ENCODE data around the gene ITGAE. TPM values are rescaled to one million over a fixed set of nuclear protein-coding genes. Genes with fewer than 3 reads are reported as not detected.

The ITGAE gene
- total and polyA plus RNA-seq, 12 donors, result 4.9 to 85.4 (median 33.7) TPM

- intact Hi-C loops (cut with DNase I), result no loop called here
- WGBS, 4 donors, result 41 to 64% (median 48%) methylated on average over 14 to 19 of the region's 19 CpGs
- no peaks in the 10 kb centered on the region for H3K9me3 ChIP-seq (replicated peaks in 1 of 3)
- peaks cover 0 to 3% of the 10 kb centered on the region in 2 donors for H3K36me3 ChIP-seq (replicated peaks in 1 of 2)
- peak overlapping the region; percentile 74 to 92 (median 81) for H3K27ac ChIP-seq
- peak; percentile 55 to 91 (median 83) for DNase-seq
- H3K27me3 ChIP-seq, result no peaks in the 10 kb centered on the region
- peak in 1 of 2 donors; percentile 36 for TF ChIP-seq POLR2A (IDR thresholded peaks at IDR 0.05)
- TF ChIP-seq CTCF (IDR thresholded peaks at IDR 0.05), result peak in 1 of 6 experiments; percentile 6
- H3K4me1 ChIP-seq (replicated peaks in 1 of 2), result peaks cover 14 to 31% of the 10 kb centered on the region in 2 donors
- H3K4me3 ChIP-seq, result peak overlapping the region in 1 of 4 donors; percentile 4
These were observed 1.7 kb upstream of the ITGAE start for GRCh38 chr17:3802461-3803307.

GRCh38 chr17:3801792-3802191 lies 804 bp upstream of the ITGAE start:
- Histone ChIP-seq H3K4me1 (replicated peaks in 1 of 2) (peaks cover 14 to 31% of the 10 kb centered on the region in 2 donors), H3K27ac (peak overlapping the region in 1 of 5 donors; percentile 90), H3K4me3 (no peak overlapping the region), H3K27me3 (no peaks in the 10 kb centered on the region), H3K36me3 (replicated peaks in 1 of 2) (no peaks in the 10 kb centered on the region), H3K9me3 (replicated peaks in 1 of 3) (no peaks in the 10 kb centered on the region)
- 92 to 95% (median 93%) methylated on average over 10 of the region's 10 CpGs for WGBS, 4 donors
- DNase-seq, result peak in 1 of 7 donors; percentile 7
- TF ChIP-seq POLR2A (IDR thresholded peaks at IDR 0.05) (no peak), CTCF (IDR thresholded peaks at IDR 0.05) (no peak)
- intact Hi-C loops (cut with DNase I), result no loop called here

- TF ChIP-seq POLR2A (IDR thresholded peaks at IDR 0.05) (no peak), CTCF (IDR thresholded peaks at IDR 0.05) (no peak)
- no peaks in the 10 kb centered on the region for H3K36me3 ChIP-seq (replicated peaks in 1 of 2)
- no peaks in the 10 kb centered on the region for H3K27me3 ChIP-seq
- peak in 1 of 7 donors; percentile 11 for DNase-seq
- H3K9me3 ChIP-seq (replicated peaks in 1 of 3), result no peaks in the 10 kb centered on the region
- peaks cover 14 to 31% of the 10 kb centered on the region in 2 donors for H3K4me1 ChIP-seq (replicated peaks in 1 of 2)
- intact Hi-C loops (cut with DNase I), result no loop called here
- 88 to 97% (median 91%) methylated on average over 4 to 7 of the region's 7 CpGs for WGBS, 4 donors
- no peak overlapping the region for H3K4me3 ChIP-seq
- H3K27ac ChIP-seq, result no peak overlapping the region
These were observed 359 bp upstream of the ITGAE start for GRCh38 chr17:3801347-3801746.

- H3K4me3 ChIP-seq, result no peak overlapping the region
- TF ChIP-seq POLR2A (IDR thresholded peaks at IDR 0.05) (no peak), CTCF (IDR thresholded peaks at IDR 0.05) (no peak)
- no peak for DNase-seq
- no peaks in the 10 kb centered on the region for H3K36me3 ChIP-seq (replicated peaks in 1 of 2)
- H3K9me3 ChIP-seq (replicated peaks in 1 of 3), result no peaks in the 10 kb centered on the region
- peak overlapping the region in 3 of 5 donors; percentile 2 to 30 (median 7) for H3K27ac ChIP-seq
- intact Hi-C loops (cut with DNase I), result no loop called here
- peaks cover 14 to 31% of the 10 kb centered on the region in 2 donors for H3K4me1 ChIP-seq (replicated peaks in 1 of 2)
- H3K27me3 ChIP-seq, result no peaks in the 10 kb centered on the region
- 87 to 95% (median 89%) methylated on average over 10 to 12 of the region's 12 CpGs for WGBS, 4 donors
These were observed 1.6 kb downstream of the ITGAE start for GRCh38 chr17:3799181-3799945.
